Eye (tissue), 1 donor: ENCODE results near the gene SEMA3E.

Experiments
- DNase-seq: peaks from one replicate; pipeline ENCODE4 v3.0.0-alpha.2; 2015

SEMA3E gene

DNA sequence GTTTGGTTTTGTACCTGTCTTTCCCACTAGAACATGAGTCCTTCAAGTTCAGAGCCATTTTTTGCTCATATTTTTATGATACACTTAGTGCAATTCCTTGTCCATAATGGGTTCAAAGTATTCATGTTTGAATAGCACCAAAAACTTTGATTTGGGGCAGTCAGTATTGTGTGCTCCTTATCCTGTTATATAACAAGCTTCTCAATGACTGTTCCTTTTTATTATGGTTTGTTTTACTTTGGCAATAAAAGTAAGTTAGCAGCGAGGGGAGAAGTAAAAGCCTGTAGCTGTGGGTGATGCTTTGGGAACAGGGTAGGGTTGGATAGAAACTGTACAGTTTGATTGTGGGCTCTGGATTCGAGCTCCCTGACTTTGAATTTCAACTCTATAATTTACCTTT is 311.9 kb downstream of the SEMA3E start:
- no peak for DNase-seq

DNA sequence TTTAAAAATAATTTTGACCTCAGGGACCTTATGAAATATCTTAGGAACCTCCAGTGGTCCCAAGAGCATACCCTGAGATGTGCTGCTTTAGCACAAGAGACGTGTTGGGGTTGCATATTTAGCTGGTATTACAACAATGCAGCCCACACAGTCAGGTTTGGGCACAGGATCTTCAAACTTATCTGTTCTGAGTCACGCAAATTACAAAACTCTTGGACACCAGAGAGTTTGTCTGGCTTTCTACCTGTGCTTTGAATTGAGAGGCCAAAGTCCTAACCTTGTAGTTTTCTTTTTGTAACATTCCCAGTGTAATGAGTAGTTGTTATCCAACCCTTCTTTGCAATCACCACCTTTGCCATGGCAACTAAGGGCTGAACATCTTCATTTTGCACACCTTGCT is 322.7 kb downstream of the SEMA3E start:
- no peak for DNase-seq

DNA sequence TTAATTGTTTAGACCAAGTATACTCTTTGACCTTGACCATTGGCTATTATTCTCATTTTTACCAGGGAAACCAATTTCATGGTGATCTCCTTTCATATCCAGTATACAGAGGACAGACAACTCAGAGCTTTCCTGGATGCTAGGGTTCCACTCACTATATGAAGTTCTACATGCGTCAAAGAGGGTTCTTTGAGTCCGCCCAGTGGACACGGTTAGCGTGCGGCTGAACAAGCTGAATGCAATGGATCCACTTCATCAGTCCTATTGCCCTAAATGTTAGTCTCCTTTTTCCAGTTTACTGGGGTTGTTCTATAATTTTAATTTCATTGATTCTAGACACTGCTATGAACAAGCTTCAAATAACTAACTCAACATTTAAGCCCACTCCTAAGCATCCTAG is 323.9 kb downstream of the SEMA3E start:
- no peak for DNase-seq

DNA sequence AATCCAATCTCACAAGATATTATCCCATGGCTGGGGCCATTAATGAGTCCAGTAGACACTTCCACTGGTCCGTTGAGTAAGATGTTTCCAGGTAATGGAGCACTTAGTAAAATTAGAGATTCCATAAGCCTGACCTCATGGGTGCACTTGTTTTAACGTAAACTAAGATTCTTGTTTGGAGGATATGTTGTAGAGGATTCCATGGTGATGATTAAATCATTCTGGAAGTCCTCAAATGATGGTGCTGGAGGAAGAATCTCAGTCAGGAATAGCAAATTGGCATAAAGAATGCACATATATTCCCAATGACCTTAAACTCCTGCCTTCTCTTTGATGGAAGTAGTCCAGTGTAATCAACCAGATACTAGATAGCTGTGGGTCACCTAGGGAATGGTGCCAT is 324.3 kb downstream of the SEMA3E start:
- DNase-seq, result no peak

DNA sequence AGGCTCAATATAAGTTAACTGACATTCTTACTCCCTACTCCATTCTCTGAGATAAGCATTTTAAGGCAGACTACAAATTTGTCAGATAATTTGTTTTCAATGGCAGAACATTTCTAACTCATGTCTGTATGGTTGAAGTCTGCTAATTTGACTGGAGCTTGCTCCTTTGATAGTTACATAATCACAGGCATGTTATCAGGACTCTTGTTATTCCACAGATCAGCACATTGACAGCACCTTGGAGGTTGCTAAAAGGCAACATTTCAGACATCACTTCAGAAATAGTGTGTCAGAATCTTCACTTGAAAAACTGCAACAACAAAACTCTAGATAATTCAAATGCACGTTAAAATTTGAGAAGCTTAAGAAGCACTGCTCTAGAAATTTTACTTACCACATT is 327.9 kb downstream of the SEMA3E start:
- DNase-seq, result no peak

DNA sequence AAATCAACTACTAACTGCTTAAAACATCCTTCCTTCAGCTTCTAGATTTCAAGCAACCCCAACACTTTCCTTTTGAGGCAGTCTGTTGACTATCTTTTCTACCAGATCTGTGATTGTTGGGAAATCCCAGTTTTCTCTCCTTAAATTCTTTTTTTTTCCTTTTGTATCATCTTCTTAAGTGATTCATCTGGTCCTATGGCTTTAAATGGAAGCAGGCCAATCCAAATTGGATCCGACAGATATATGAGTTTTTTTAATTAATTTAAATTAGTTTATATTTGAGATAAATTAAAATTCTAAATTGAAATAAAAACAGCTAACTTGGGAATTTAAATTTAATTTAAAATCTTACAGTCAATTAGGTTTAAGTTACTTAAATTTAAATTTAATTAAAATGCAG is 335.0 kb downstream of the SEMA3E start:
- no peak for DNase-seq
